SK-N-MC (cell line): ENCODE measurements around the gene ZNF804A.

Experiments
- EZH2 ChIP-seq: fragments of 200-600 bp; sonication (generic); IDR thresholded peaks from one replicate; pipeline ENCODE4 v1.6.1; 2017; ENCODE audit warnings: antibody characterized with exemption
- FOXP2 ChIP-seq: optimal IDR thresholded peaks from 2 replicates; pipeline ENCODE3; 2011; ENCODE audit warnings: mild to moderate bottlenecking, moderate library complexity; ENCODE audit not compliant: insufficient read depth; ENCODE audit errors: extremely low read length, control extremely low read depth
- POLR2AphosphoS5 ChIP-seq: IDR thresholded peaks from 2 replicates; pipeline ENCODE4 v1.6.1; 2012; ENCODE audit warnings: mild to moderate bottlenecking, low read depth, low read length, borderline replicate concordance

DNA sequence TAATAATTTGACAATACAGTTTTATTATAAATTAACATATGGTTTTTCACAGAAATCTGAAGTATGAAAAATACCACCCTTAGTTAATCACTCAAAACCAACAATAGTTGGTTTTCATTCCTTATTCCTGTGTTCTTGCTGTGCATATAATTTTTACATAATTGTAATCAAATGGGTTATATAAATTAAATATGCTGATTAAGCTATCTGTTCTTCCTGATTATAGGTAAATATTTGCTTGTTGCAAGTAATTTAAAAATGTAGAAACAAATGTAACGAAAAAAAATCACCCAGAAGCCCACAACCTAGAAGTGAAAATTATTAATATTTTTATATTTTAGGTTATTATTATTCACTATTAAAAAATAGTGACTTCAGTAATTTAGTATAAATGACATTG is 98.3 kb downstream of the ZNF804A start:
- TF ChIP-seq POLR2AphosphoS5 (no peak), EZH2 (no peak), FOXP2 (no peak)
